Uterus (tissue), 4 donors: ENCODE data around the gene GANC. TPM values are rescaled to one million over a fixed set of nuclear protein-coding genes. Genes with fewer than 3 reads are reported as not detected.

Source experiments
- DNase-seq, 2 donors: peaks; one replicate each; pipeline ENCODE4 v3.0.0-alpha.2; 2019 to 2020
- H3K27ac ChIP-seq, 2 donors: fragments of 200-600 bp; sonication (generic); 1 replicate in 1 of 2; 2 replicates in 1 of 2; pipeline ENCODE4 v1.5.1; 2016 to 2018
- H3K27me3 ChIP-seq, 2 donors: fragments of 200-600 bp; sonication (generic); one replicate each; pipeline ENCODE4 v1.5.1; 2018 to 2019; ENCODE audit warnings: control low read depth in 1 of 2
- H3K36me3 ChIP-seq, 2 donors: fragments of 200-600 bp; sonication (generic); one replicate each; pipeline ENCODE4 v1.5.1; 2019; ENCODE audit warnings: control low read depth in 1 of 2
- H3K4me1 ChIP-seq, 2 donors: fragments of 200-600 bp; sonication (generic); one replicate each; pipeline ENCODE4 v1.5.1; 2018 to 2019; ENCODE audit warnings: control low read depth in 1 of 2
- H3K4me3 ChIP-seq, 2 donors: fragments of 200-600 bp; sonication (generic); 1 replicate in 1 of 2; 2 replicates in 1 of 2; pipeline ENCODE4 v1.5.1; 2018 to 2019; ENCODE audit warnings: mild to moderate bottlenecking in 1 of 2
- H3K9me3 ChIP-seq, 2 donors: fragments of 200-600 bp; sonication (generic); one replicate each; pipeline ENCODE4 v1.5.1; 2019; ENCODE audit warnings: control low read depth in 1 of 2
- CTCF ChIP-seq, 4 experiments: fragments of 200-600 bp in 2 of 4; fragments of 450-650 bp in 2 of 4; sonication (generic) in 2 of 4; IDR thresholded peaks; one replicate each; pipeline ENCODE4 v1.5.1; 2016 to 2019; ENCODE audit warnings: antibody characterized with exemption in 4 of 4, mild to moderate bottlenecking in 2 of 4, moderate library complexity in 1 of 4
- POLR2A ChIP-seq, 2 donors: fragments of 450-650 bp; IDR thresholded peaks; one replicate each; pipeline ENCODE4 v1.6.1; 2016; ENCODE audit warnings: antibody characterized with exemption in 2 of 2, mild to moderate bottlenecking in 1 of 2, moderate library complexity in 1 of 2
- intact Hi-C: fragments of 100-400 bp; cut with DNase I; formaldehyde crosslinking; loops from one replicate; pipeline ENCODE4 v1.15.1; 2023; ENCODE audit warnings: low total_unique reads
- total RNA-seq, 4 donors: library from RNA; depleted of rRNA in 3 of 4; stranded (reverse); fragments of >200 nt in 3 of 4; gene quantifications; one replicate each; pipeline versions ENCODE4 v1.1.0 to v1.2.4, GENCODE V29; 2014 to 2023
- donor health status: DM: yes; HTN: yes; CAD: no.

The GANC gene
- total RNA-seq, 4 donors from 2014 or later, result 11.8 to 48.9 (median 41.3) TPM

GRCh38 chr15:42282926-42283325 lies 9.9 kb downstream of the GANC start:
- H3K36me3 ChIP-seq, result no peaks in the 10 kb centered on the region
- intact Hi-C loops, result no loop called here

GRCh38 chr15:42283671-42284070 lies 10.7 kb downstream of the GANC start:
- Histone ChIP-seq H3K27ac (no peak overlapping the region), H3K36me3 (no peaks in the 10 kb centered on the region), H3K27me3 (no peaks in the 10 kb centered on the region), H3K4me1 (no peaks in the 10 kb centered on the region), H3K4me3 (no peak overlapping the region), H3K9me3 (no peaks in the 10 kb centered on the region)
- no peak for TF ChIP-seq POLR2A (IDR thresholded peaks at IDR 0.05)
- no peak for TF ChIP-seq CTCF (IDR thresholded peaks at IDR 0.05)
- intact Hi-C loops, result no loop called here
- DNase-seq, result no peak

More at GRCh38 chr15:42282926-42283325, 9.9 kb downstream of the GANC start:
- TF ChIP-seq CTCF (IDR thresholded peaks at IDR 0.05) (no peak), POLR2A (IDR thresholded peaks at IDR 0.05) (no peak)
- H3K4me3 ChIP-seq, result no peak overlapping the region
- no peaks in the 10 kb centered on the region for H3K4me1 ChIP-seq
- H3K27ac ChIP-seq, result no peak overlapping the region
- no peaks in the 10 kb centered on the region for H3K9me3 ChIP-seq
- DNase-seq, result no peak
- no peaks in the 10 kb centered on the region for H3K27me3 ChIP-seq

GRCh38 chr15:42284551-42284950 lies 11.6 kb downstream of the GANC start:
- TF ChIP-seq POLR2A (IDR thresholded peaks at IDR 0.05) (no peak), CTCF (IDR thresholded peaks at IDR 0.05) (no peak)
- Histone ChIP-seq H3K9me3 (no peaks in the 10 kb centered on the region), H3K4me3 (no peak overlapping the region), H3K4me1 (no peaks in the 10 kb centered on the region), H3K36me3 (no peaks in the 10 kb centered on the region), H3K27ac (no peak overlapping the region), H3K27me3 (no peaks in the 10 kb centered on the region)
- DNase-seq, result no peak
- intact Hi-C loops, result no loop called here

GRCh38 chr15:42285034-42285433 lies 12.0 kb downstream of the GANC start:
- Histone ChIP-seq H3K27ac (no peak overlapping the region), H3K36me3 (no peaks in the 10 kb centered on the region), H3K27me3 (no peaks in the 10 kb centered on the region), H3K4me1 (no peaks in the 10 kb centered on the region), H3K4me3 (no peak overlapping the region), H3K9me3 (no peaks in the 10 kb centered on the region)
- TF ChIP-seq POLR2A (IDR thresholded peaks at IDR 0.05) (no peak), CTCF (IDR thresholded peaks at IDR 0.05) (no peak)
- DNase-seq, result no peak
- intact Hi-C loops, result no loop called here

- no peak overlapping the region for H3K4me3 ChIP-seq
- no peak for TF ChIP-seq POLR2A (IDR thresholded peaks at IDR 0.05)
- TF ChIP-seq CTCF (IDR thresholded peaks at IDR 0.05), result no peak
- no peaks in the 10 kb centered on the region for H3K9me3 ChIP-seq
- H3K4me1 ChIP-seq, result no peaks in the 10 kb centered on the region
- no peak overlapping the region for H3K27ac ChIP-seq
- no peaks in the 10 kb centered on the region for H3K27me3 ChIP-seq
- H3K36me3 ChIP-seq, result no peaks in the 10 kb centered on the region
- intact Hi-C loops, result no loop called here
- DNase-seq, result no peak
These were observed 13.5 kb downstream of the GANC start for GRCh38 chr15:42286445-42287029.
